GM10266 (cell line): ENCODE results near the gene FAM9C.
A peak's percentile ranks its signal among the peaks of the same experiment; 100 is the strongest.

ENCODE experiments used
- DNase-seq: peaks from one replicate; pipeline ENCODE4 v3.0.0; 2012; ENCODE audit errors: extremely low spot score
- TF ChIP-seq, protein P1 (sequence below): IDR thresholded peaks from 2 replicates; pipeline ENCODE4 v1.5.1; 2012; ENCODE audit warnings: mild to moderate bottlenecking, low read depth; ENCODE audit not compliant: control insufficient read depth, insufficient read depth; ENCODE audit errors: missing control alignments

Gene FAM9C

DNA sequence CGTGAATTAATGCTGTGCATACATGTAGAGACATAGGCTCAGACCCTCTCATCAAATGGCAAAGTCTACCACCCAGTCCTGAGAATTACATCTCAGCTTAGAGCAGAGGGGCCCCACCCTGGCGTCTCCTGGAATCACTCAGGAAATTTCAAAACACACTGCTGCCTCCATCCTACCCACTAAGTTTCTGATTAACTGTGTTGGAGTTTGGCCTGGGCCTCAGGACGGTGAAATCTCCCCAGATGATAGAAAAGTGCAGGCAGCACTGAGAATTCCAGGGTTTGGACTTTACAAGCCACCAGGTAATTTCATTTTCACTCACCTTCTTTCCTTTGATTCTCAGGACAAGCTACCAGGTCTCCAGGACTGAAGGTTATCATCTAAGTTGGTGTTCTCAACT lies 3.3 kb upstream of the FAM9C start:
- DNase-seq = no peak
- TF ChIP-seq, protein P1, sequence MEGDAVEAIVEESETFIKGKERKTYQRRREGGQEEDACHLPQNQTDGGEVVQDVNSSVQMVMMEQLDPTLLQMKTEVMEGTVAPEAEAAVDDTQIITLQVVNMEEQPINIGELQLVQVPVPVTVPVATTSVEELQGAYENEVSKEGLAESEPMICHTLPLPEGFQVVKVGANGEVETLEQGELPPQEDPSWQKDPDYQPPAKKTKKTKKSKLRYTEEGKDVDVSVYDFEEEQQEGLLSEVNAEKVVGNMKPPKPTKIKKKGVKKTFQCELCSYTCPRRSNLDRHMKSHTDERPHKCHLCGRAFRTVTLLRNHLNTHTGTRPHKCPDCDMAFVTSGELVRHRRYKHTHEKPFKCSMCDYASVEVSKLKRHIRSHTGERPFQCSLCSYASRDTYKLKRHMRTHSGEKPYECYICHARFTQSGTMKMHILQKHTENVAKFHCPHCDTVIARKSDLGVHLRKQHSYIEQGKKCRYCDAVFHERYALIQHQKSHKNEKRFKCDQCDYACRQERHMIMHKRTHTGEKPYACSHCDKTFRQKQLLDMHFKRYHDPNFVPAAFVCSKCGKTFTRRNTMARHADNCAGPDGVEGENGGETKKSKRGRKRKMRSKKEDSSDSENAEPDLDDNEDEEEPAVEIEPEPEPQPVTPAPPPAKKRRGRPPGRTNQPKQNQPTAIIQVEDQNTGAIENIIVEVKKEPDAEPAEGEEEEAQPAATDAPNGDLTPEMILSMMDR = no peak

DNA sequence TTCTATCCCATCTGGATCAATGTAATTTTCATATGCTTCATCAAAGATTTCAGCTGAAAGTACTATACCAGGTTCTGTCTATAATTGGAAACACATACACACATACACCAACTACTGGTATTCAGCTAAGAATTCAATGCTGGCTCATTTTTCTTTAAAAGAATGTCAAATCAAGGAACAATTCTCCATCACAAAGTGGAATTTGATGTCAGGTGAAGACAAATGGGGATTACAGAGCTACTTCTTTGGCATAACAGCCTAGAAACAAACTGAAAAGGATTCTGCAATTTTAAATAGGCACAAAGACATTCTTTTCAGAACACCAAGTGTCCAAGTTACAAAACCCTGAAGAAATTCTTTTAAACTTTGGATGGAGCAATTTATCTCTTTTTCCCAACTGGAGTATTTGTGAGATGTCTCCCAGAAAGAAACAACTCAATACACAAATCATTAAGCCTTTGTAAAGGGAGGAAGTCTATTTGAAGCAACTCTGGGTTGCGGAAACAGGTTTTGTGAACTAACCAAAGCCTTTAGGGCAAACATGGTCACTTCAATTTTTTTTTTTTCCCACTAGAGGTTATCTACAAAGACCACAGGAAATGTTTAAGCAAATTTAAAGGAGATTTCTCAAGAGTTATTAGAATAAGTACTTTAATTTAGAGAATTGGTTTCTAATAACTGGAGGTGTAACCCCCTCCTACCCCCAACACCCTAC lies 1.9 kb upstream of the FAM9C start:
- TF ChIP-seq, protein P1 = no peak
- peak; percentile 31 for DNase-seq

DNA sequence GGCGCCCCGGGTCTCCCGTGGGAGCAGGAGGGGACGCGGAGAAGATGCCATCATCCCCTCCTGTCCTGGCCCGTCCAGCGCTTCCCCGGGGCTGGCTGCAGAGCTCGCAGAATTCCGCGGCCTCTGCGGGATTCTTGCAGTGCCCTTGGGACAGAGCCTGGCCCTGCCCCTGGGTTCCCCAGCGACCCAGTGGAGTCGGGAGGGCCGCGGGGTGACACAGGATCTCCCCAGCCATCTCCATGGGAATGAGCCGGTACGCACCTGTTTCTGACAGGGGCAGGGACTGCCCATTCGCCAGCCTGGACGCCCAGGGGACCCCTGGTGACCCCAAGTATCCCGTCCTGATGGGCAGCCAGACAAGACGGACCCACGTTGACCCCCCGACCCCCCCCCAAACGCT lies 482 bp downstream of the FAM9C start:
- TF ChIP-seq, protein P1 = no peak

DNA sequence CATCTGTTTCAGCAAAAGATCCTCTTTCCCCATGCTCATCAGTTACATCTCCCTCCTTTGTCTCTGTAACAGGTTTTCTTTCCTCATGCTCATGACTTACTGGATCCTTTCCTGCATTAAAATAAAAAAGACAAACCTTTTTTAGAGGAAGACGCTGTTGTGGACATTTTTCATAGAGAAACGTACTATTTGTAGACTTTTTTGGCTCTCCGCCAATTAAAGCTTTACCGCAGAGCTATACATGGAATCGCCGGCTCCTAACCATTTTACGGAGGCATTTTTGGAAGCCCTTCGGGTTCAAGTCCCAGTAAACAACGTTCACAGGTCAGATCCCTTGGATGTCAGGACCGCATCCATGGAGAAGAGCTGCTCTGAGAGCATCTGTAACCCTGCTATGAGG lies 1.3 kb downstream of the FAM9C start:
- TF ChIP-seq, protein P1 = no peak
- DNase-seq = no peak

More for the DNA sequence above, 482 bp downstream of the FAM9C start:
- no peak for DNase-seq

DNA sequence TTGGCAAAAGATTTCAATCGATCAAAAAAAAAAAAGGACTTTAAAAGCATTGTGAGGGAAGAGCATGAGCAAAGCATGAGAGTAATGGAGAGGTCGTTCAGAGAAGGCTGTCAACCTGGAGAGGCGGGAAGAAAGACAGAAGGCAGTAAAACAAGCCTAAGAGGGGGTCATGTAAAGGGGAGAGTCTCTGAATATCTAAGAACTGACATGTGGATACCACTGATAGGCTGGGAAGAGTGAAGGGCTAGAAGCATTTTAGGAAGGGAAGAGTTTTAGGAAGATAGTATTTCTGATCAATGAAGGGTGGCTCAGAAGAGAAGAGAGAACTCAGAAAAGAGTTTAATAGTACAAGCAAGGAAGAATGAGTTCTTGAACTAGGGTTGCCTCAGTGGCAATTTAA lies 7.5 kb downstream of the FAM9C start:
- DNase-seq = no peak
- TF ChIP-seq, protein P1 = no peak

DNA sequence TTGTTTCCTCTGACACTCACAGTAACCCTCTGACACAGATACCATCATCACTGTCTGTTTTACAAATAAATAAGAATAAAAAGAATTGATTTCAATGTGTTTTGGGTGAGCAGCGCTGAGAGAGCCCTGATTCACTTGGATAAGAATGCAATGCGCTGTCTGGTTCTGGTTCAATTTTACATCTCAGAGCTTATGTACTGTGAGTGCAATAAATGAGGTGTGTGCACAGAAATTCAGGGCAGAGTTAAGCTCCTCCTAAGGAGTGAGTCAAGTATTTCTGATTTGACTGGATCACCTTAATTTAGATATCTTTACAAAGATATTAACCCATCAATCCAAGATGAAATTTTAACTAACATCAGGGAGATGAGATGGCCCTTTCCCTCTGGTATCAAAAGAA lies 11.2 kb downstream of the FAM9C start:
- DNase-seq = no peak
- TF ChIP-seq, protein P1 = no peak

DNA sequence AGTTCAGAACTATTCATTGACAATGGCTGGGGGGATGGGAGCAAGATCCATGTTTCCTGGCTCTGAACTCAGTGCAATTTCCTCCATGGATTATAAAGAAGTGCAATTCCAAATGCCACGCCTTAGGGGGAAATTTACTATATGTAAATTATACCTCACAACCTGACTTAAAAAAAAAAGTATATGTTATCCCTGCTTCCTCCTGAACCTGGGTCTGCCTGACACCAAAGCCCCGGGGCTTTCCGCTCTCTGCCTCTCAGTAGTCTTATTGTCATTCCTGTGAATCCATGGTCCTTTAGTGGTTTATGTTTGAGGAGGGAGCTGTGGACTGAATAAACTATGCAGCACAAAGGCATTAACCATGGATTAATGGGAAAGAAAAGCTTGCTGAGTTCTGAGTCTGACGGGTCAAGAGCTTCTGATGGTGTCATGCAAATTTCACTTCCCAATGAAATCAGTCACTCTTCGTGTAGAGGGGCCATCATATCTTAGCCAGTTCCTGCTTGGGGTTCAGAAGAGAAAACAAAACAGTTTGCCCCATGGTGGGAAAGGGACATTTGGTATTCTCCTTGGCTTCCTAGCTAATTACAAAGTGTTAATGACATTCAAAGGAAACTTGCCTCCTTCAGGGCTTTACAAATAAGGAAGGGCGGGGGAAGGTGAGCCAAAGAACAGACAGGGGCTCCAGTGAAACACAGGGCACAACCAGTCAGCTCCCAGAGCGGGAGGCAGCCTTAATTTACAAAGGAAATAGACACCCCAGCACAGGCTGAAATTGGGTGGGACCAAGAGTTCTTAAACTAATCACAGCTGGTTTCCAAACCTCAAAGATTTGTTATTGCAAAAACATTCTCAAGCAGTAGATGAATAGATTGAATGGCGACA lies 14.3 kb downstream of the FAM9C start:
- TF ChIP-seq, protein P1 = no peak
- no peak for DNase-seq
